H9 (cell line): ENCODE results near the gene DAB2IP. TPM values are rescaled to one million over a fixed set of nuclear protein-coding genes. Genes with fewer than 3 reads are reported as not detected.

Experiments used
- DNase-seq: peaks from one replicate; pipeline ENCODE4 v3.0.0-alpha.2; 2017
- H2AFZ ChIP-seq: one replicate; pipeline ENCODE4 v1.6.1; 2013; ENCODE audit warnings: mild to moderate bottlenecking, low read length, control low read depth, moderate library complexity
- H2AK5ac ChIP-seq: 2 replicates; pipeline ENCODE4 v1.6.1; 2013; ENCODE audit warnings: low read length, control low read depth, mixed read lengths; ENCODE audit not compliant: insufficient read length
- H2BK120ac ChIP-seq: one replicate; pipeline ENCODE4 v1.6.1; 2013; ENCODE audit warnings: low read depth, mild to moderate bottlenecking, low read length, control low read depth, inconsistent platforms; ENCODE audit not compliant: poor library complexity, severe bottlenecking
- H2BK12ac ChIP-seq: 2 replicates; pipeline ENCODE4 v1.6.1; 2013; ENCODE audit warnings: low read length, control low read depth, mixed read lengths, low read depth; ENCODE audit not compliant: insufficient read length
- H2BK15ac ChIP-seq: 2 replicates; pipeline ENCODE4 v1.6.1; 2013; ENCODE audit warnings: low read depth, low read length, control low read depth
- H2BK20ac ChIP-seq: one replicate; pipeline ENCODE4 v1.6.1; 2013; ENCODE audit warnings: low read depth, mild to moderate bottlenecking, low read length, control low read depth, inconsistent platforms; ENCODE audit not compliant: poor library complexity, severe bottlenecking
- H2BK5ac ChIP-seq: 2 replicates; pipeline ENCODE4 v1.6.1; 2013; ENCODE audit warnings: low read length, control low read depth, mixed read lengths; ENCODE audit not compliant: insufficient read length
- H3K14ac ChIP-seq: 2 replicates; pipeline ENCODE4 v1.6.1; 2013; ENCODE audit warnings: low read length, control low read depth; ENCODE audit not compliant: insufficient read depth
- H3K18ac ChIP-seq: 2 replicates; pipeline ENCODE4 v1.6.1; 2013; ENCODE audit warnings: low read depth, mild to moderate bottlenecking, mixed read lengths, low read length, control low read depth; ENCODE audit not compliant: insufficient read length
- H3K23ac ChIP-seq: 2 replicates; pipeline ENCODE4 v1.6.1; 2013; ENCODE audit warnings: low read length, control low read depth, mixed read lengths, low read depth; ENCODE audit not compliant: insufficient read length
- H3K23me2 ChIP-seq: 2 replicates; pipeline ENCODE4 v1.6.1; 2013; ENCODE audit warnings: low read depth, mild to moderate bottlenecking, mixed read lengths, low read length, control low read depth; ENCODE audit not compliant: insufficient read length, poor library complexity, severe bottlenecking
- H3K27ac ChIP-seq: 2 replicates; pipeline ENCODE4 v1.5.1; 2013; ENCODE audit warnings: low read length, control low read depth, mixed read lengths, low read depth; ENCODE audit not compliant: insufficient read length
- H3K27me3 ChIP-seq: 2 replicates; pipeline ENCODE4 v1.6.1; 2013; ENCODE audit warnings: low read length, control low read depth, inconsistent platforms; ENCODE audit not compliant: insufficient read depth
- H3K4ac ChIP-seq: 2 replicates; pipeline ENCODE4 v1.6.1; 2013; ENCODE audit warnings: low read depth, mild to moderate bottlenecking, control low read depth, inconsistent platforms, low read length, moderate library complexity
- H3K4me1 ChIP-seq: 2 replicates; pipeline ENCODE4 v1.6.1; 2013; ENCODE audit warnings: low read length, control low read depth, inconsistent platforms; ENCODE audit not compliant: insufficient read depth
- H3K4me2 ChIP-seq: 2 replicates; pipeline ENCODE4 v1.6.1; 2013; ENCODE audit warnings: low read length, control low read depth, mixed read lengths; ENCODE audit not compliant: insufficient read length, insufficient read depth
- H3K56ac ChIP-seq: 2 replicates; pipeline ENCODE4 v1.6.1; 2013; ENCODE audit warnings: low read depth, mild to moderate bottlenecking, mixed read lengths, low read length, control low read depth; ENCODE audit not compliant: insufficient read length
- H3K79me1 ChIP-seq: 2 replicates; pipeline ENCODE4 v1.6.1; 2013; ENCODE audit warnings: low read depth, mild to moderate bottlenecking, moderate library complexity, low read length, control low read depth, inconsistent platforms; ENCODE audit not compliant: insufficient read depth, poor library complexity, severe bottlenecking
- H3K79me2 ChIP-seq: 2 replicates; pipeline ENCODE4 v1.6.1; 2013; ENCODE audit warnings: low read length, control low read depth, inconsistent platforms; ENCODE audit not compliant: insufficient read depth
- H3K9ac ChIP-seq: 2 replicates; pipeline ENCODE4 v1.6.1; 2013; ENCODE audit warnings: low read length, control low read depth, mixed read lengths; ENCODE audit not compliant: insufficient read length; ENCODE audit errors: extremely low read depth
- H3K9me3 ChIP-seq: one replicate; pipeline ENCODE4 v1.6.1; 2013; ENCODE audit warnings: low read depth, low read length, inconsistent platforms; ENCODE audit not compliant: control insufficient read depth
- H3T11ph ChIP-seq: one replicate; pipeline ENCODE4 v1.6.1; 2013; ENCODE audit warnings: mild to moderate bottlenecking, low read length, control low read depth, inconsistent platforms
- H4K20me1 ChIP-seq: one replicate; pipeline ENCODE4 v1.6.1; 2013; ENCODE audit not compliant: control insufficient read depth, insufficient read length, insufficient read depth
- H4K5ac ChIP-seq: 2 replicates; pipeline ENCODE4 v1.6.1; 2013; ENCODE audit warnings: low read depth, mild to moderate bottlenecking, mixed read lengths, low read length, control low read depth; ENCODE audit not compliant: insufficient read length
- H4K8ac ChIP-seq: replicated peaks from 2 replicates; pipeline ENCODE4 v1.6.1; 2013; ENCODE audit warnings: low read length, control low read depth, mixed read lengths, low read depth; ENCODE audit not compliant: insufficient read length
- H4K91ac ChIP-seq: 2 replicates; pipeline ENCODE4 v1.6.1; 2013; ENCODE audit warnings: low read depth, mild to moderate bottlenecking, moderate library complexity, mixed read lengths, low read length, control low read depth; ENCODE audit not compliant: insufficient read length
- H3K27ac Mint-ChIP-seq, 3 experiments: 2 replicates in 2 of 3; 3 replicates in 1 of 3; pipeline ENCODE4 v1.8.0; 2020 to 2021; ENCODE audit warnings: mixed read lengths in 3 of 3, mild to moderate bottlenecking in 1 of 3, moderate library complexity in 1 of 3
- H3K27me3 Mint-ChIP-seq: 2 replicates; pipeline ENCODE4 v1.8.0; 2021; ENCODE audit warnings: low read depth, mild to moderate bottlenecking, moderate library complexity, mixed read lengths
- H3K36me3 Mint-ChIP-seq, 3 experiments: 2 replicates in 2 of 3; 3 replicates in 1 of 3; pipeline ENCODE4 v1.8.0; 2020 to 2021; ENCODE audit warnings: low read depth in 3 of 3, mixed read lengths in 3 of 3; ENCODE audit not compliant: insufficient read depth in 1 of 3
- H3K4me1 Mint-ChIP-seq, 2 experiments: 2 replicates each; pipeline ENCODE4 v1.8.0; 2020; ENCODE audit warnings: mixed read lengths in 2 of 2
- H3K4me3 Mint-ChIP-seq, 2 experiments: 2 replicates in 1 of 2; 3 replicates in 1 of 2; pipeline ENCODE4 v1.8.0; 2020 to 2021; ENCODE audit warnings: mild to moderate bottlenecking in 2 of 2, mixed read lengths in 2 of 2, moderate library complexity in 1 of 2
- H3K9me3 Mint-ChIP-seq, 2 experiments: 2 replicates in 1 of 2; 3 replicates in 1 of 2; pipeline ENCODE4 v1.8.0; 2020; ENCODE audit warnings: mild to moderate bottlenecking in 2 of 2, mixed read lengths in 2 of 2, moderate library complexity in 1 of 2
- CTCF ChIP-seq: fragments of 200-600 bp; sonication (generic); conservative IDR thresholded peaks from 3 replicates; pipeline ENCODE4 v1.8.0; 2021; ENCODE audit warnings: antibody characterized with exemption, mild to moderate bottlenecking
- WGBS: extraction: QIAGEN DNeasy Blood & Tissue Kit; methylation state at CpG from one replicate; pipeline ENCODE4 v1.1.7; 2013; ENCODE audit warnings: missing lambda C conversion rate, low lambda C conversion rate, mixed read lengths; ENCODE audit not compliant: insufficient read length; ENCODE audit errors: extremely low coverage; 5-methylcytosine and 5-hydroxymethylcytosine counted together
- total RNA-seq: library from RNA; stranded (reverse); gene quantifications from 2 replicates; pipeline ENCODE4 v1.2.1, GENCODE V29; 2021

Gene DAB2IP
- total RNA-seq, 1 experiment from 2014 or later = 22.6 TPM

- peaks cover 26 to 30% of the 10 kb centered on the region in 2 experiments for H3K4me1 Mint-ChIP-seq
- H3K23me2 ChIP-seq = no peaks in the 10 kb centered on the region
- no peak overlapping the region for H3K4me3 Mint-ChIP-seq
- H2BK5ac ChIP-seq = no peak overlapping the region
- H3K27me3 Mint-ChIP-seq = no peaks in the 10 kb centered on the region; the same call in 1 of the 2 replicates
- no peak overlapping the region for H3T11ph ChIP-seq
- H4K8ac ChIP-seq = no peak overlapping the region
- no peak overlapping the region for H2BK15ac ChIP-seq
- no peak overlapping the region for H3K23ac ChIP-seq
- no peak overlapping the region for H2BK120ac ChIP-seq
- H3K9me3 ChIP-seq = no peaks in the 10 kb centered on the region
- H3K36me3 Mint-ChIP-seq = peaks cover 0 to 9% (median 0%) of the 10 kb centered on the region in 3 experiments; a peak in 1 of 7 replicates
- H3K9me3 Mint-ChIP-seq = no peaks in the 10 kb centered on the region
- no peak overlapping the region for H2AFZ ChIP-seq
- H3K4me1 ChIP-seq = no peaks in the 10 kb centered on the region
- H3K27me3 ChIP-seq = no peaks in the 10 kb centered on the region
- H3K14ac ChIP-seq = no peak overlapping the region
- no peak overlapping the region for H3K4me2 ChIP-seq
- H3K27ac ChIP-seq = no peak overlapping the region
- no peak overlapping the region for H3K9ac ChIP-seq
- H3K4ac ChIP-seq = no peak overlapping the region
- H3K56ac ChIP-seq = no peak overlapping the region
- DNase-seq = no peak
- no peak for TF ChIP-seq CTCF
- no peak overlapping the region for H2BK20ac ChIP-seq
- H2AK5ac ChIP-seq = no peak overlapping the region
- no peak overlapping the region for H2BK12ac ChIP-seq
- peaks cover 4% of the 10 kb centered on the region for H4K20me1 ChIP-seq
- no peak overlapping the region for H4K91ac ChIP-seq
- no CpG with 5 or more reads among the region's 8 CpGs for WGBS
- H3K79me1 ChIP-seq = no peaks in the 10 kb centered on the region
- no peak overlapping the region; a peak in 1 of 7 replicates for H3K27ac Mint-ChIP-seq
- H3K79me2 ChIP-seq = no peaks in the 10 kb centered on the region; the same call in 1 of the 2 replicates
- no peak overlapping the region for H4K5ac ChIP-seq
- no peak overlapping the region for H3K18ac ChIP-seq
Observed at GRCh38 chr9:121660876-121661275, 9.4 kb downstream of the DAB2IP start.
